Pons (tissue), 1 donor: ENCODE measurements around the gene RGS14.
"Not testable (repeated sequence)": the region's sequence is repeated elsewhere in the genome, so short reads cannot be mapped to it uniquely, and the experiment has no call there.

Experiments
- DNase-seq: peaks from one replicate; pipeline ENCODE4 v3.0.0-alpha.2; 2016; ENCODE audit warnings: low spot score

Gene RGS14

GRCh38 chr5:177366528-177367322 lies 9.0 kb downstream of the RGS14 start:
- DNase-seq: no peak

DNA sequence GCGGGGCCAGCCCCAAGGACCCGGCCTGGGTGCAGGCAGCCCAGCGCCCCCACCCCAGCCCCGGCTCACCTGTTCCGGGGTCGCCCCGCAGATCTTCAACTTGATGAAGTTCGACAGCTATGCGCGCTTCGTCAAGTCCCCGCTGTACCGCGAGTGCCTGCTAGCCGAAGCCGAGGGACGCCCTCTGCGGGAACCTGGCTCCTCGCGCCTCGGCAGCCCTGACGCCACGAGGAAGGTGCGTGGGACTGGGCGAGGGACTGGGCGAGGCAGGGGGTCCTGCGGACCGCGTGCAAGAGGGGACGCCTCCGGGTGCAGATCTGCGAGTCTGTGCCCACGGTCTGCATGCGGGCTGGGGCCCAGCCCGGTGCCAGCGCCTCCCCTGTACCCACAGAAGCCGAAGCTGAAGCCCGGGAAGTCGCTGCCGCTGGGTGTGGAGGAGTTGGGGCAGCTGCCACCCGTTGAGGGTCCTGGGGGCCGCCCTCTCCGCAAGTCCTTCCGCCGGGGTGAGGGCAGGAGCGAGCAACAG lies 9.7 kb downstream of the RGS14 start:
- no peak for DNase-seq

GRCh38 chr5:177367981-177368868 lies 10.5 kb downstream of the RGS14 start:
- DNase-seq: no peak

GRCh38 chr5:177368869-177369644 lies 11.3 kb downstream of the RGS14 start:
- DNase-seq: no peak

GRCh38 chr5:177369645-177370440 lies 12.1 kb downstream of the RGS14 start:
- DNase-seq: no peak

- no peak for DNase-seq
Observed at GRCh38 chr5:177370488-177371119, 12.9 kb downstream of the RGS14 start.

GRCh38 chr5:177371120-177372033 lies 13.7 kb downstream of the RGS14 start:
- no peak for DNase-seq

- DNase-seq: no peak
Observed at GRCh38 chr5:177372034-177372896, 14.5 kb downstream of the RGS14 start.

- no peak for DNase-seq
Observed at GRCh38 chr5:177372910-177373309, 15.2 kb downstream of the RGS14 start.

GRCh38 chr5:177373806-177374205 lies 16.1 kb downstream of the RGS14 start:
- DNase-seq: no peak

DNA sequence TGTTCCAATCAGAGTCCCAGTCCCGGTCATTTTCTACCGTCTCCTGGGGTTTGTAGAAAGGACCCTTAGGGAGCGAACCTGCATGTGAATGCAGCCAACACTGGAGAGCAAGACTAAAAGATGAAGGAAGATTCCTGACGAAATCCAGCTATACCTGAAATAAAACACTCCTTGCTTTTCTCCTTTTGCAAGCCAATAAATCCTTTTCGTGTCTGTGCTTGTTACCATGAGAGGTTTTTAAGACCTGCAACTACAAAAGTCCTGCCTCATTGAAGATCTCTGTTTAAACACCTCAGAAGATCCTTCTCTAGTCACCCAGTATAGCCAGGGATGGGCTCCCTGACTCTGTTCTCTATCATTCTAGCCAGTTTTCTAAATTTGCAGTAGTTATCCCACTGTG lies 16.5 kb downstream of the RGS14 start:
- no peak for DNase-seq

DNA sequence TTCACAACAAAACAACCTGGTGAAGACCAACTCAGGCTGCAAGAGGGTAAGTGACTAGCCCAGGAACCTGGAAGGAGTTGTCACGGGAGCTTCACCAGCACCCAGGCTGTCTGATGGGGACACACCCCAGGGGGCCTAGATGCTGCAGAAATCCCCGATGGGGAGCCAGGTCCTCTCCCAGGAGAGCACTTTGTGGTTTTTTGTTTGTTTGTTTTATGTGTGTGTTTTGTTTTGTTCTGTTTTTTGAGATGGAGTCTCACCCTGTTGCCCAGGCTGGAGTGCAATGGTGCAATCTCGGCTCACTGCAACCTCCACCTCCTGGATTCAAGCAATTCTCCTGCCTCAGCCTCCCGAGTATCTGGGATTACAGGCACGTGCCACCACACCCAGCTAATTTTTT lies 17.8 kb downstream of the RGS14 start:
- DNase-seq: not testable (repeated sequence)

DNA sequence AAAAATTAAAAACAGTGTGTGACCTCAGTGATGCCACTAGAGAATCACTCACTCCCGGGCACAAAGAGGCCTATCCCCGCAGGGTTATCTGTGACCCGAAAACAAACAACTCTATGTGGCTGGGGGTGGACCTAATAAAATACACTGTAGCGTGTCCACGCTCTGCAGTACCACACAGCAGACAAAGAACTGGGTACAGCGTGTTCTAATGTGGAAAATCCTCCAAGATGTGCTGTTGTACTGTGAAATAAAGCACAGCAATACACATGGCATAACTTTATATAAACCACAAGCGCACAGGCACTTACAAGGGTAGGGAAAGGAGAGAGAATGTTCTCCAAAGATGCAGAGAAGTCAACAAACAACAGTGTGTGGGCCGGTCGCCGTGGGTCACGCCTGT lies 18.4 kb downstream of the RGS14 start:
- DNase-seq: no peak

- no peak for DNase-seq
Observed at GRCh38 chr5:177377851-177378776, 20.4 kb downstream of the RGS14 start.

DNA sequence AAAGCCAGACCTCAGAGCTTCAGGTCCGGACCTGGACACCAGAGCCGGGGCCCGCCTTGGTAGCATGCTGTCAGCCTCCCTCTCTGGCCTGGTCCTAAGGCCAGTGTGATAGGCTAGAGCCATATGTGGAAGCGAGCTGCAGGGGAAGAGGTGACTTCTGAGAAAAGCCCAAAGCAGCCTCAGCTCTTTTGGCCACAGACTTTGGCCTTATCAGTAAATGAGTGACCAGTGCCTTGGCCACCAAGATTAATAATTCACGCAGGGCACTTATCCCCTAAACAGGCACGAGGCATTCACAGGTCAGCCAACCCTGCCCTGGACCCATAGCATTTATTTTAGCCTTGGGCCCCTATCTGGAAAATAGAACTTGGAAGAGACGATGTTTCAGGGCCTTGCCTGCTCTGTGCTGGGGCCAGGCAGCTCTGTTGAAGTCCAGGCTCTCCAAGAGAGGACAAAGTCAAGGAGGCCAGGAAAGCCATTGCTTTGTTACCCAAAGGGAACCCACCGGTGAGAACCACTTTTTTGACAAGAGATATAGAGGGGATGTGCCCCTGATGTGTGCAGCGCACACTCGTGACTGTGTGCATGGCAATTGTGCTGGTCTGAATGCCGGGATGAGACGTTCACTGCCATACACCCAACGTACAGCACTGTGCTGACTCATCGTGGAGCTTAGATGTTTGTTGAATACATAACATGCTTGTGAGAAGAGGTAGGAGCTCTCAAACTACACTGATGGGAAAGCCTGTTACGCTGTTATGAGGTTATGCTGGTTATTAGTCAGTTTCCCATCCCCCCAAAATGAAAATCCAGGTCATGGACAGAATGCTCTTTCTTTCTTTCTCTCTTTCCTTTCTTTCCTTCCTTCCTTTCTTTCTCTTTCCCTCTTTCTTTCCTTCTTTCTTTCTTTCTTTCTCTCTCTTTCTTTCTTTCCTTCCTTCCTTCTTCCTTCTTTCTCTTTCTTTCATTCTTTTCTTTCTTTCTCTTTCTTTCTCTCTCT lies 21.5 kb downstream of the RGS14 start:
- DNase-seq: no peak

DNA sequence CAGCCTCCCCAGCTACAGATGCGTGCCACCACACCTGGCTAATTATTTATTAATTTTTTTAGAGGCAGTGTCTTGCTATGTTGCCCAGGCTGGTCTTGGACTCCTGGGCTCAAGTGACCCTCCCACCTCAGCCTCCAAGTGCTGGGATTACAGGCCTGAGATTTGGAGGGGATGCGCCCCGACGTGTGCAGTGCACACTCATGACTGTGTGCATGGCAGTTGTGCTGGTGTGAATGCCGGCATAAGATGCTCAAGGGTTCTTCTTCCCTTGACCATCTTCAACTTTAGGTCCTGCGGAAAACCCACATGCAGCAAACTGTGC lies 23.0 kb downstream of the RGS14 start:
- no peak for DNase-seq
